Measurements from ENCODE around the gene ATG5. TPM values are rescaled to one million over a fixed set of nuclear protein-coding genes. Genes with fewer than 3 reads are reported as not detected.
A peak's percentile ranks its signal among the peaks of the same experiment; 100 is the strongest.

Gene ATG5
- total RNA-seq, 2 donors from 2014 or later: 28.4 to 30.1 TPM

DNA sequence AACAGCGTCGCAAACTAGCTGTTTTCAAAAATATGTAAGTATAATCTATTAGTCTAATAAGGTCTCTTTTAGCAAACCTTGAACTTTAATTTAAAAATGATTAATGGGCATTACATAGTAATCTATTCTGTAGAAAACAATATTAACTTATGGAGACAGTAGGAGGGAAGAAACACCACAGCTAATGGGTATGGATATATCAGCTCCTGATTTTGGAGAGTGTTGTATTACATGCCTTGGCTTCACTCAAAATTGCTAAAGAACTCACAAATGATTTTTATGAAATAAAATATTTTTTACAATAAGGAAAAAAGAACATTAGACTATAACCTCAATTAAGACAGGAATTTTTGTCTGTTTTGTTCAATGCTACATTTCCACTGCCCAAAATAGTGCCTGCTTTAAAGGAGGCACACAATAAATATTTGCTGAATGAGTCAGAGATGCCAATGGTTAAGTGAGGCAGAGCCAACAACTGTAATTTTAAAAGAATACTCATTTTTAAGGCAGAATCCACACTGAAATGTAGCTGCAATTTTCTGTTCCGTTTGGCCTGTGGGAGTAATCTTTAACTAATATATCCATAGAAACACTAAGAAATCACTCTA, 15.7 kb downstream of the ATG5 start:
- peaks cover 20 to 25% of the 10 kb centered on the region in 2 donors for H3K4me1 ChIP-seq (ENCODE audit: control insufficient read depth in 1 of 2, low read depth in 2 of 2)
- no peaks in the 10 kb centered on the region for H3K9me3 ChIP-seq
- no peaks in the 10 kb centered on the region for H3K27me3 ChIP-seq (replicated peaks; ENCODE audit: insufficient read depth)
- TF ChIP-seq, protein P1, sequence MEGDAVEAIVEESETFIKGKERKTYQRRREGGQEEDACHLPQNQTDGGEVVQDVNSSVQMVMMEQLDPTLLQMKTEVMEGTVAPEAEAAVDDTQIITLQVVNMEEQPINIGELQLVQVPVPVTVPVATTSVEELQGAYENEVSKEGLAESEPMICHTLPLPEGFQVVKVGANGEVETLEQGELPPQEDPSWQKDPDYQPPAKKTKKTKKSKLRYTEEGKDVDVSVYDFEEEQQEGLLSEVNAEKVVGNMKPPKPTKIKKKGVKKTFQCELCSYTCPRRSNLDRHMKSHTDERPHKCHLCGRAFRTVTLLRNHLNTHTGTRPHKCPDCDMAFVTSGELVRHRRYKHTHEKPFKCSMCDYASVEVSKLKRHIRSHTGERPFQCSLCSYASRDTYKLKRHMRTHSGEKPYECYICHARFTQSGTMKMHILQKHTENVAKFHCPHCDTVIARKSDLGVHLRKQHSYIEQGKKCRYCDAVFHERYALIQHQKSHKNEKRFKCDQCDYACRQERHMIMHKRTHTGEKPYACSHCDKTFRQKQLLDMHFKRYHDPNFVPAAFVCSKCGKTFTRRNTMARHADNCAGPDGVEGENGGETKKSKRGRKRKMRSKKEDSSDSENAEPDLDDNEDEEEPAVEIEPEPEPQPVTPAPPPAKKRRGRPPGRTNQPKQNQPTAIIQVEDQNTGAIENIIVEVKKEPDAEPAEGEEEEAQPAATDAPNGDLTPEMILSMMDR (IDR thresholded peaks at IDR 0.05): no peak
- H3K4me3 ChIP-seq: peak overlapping the region; percentile 34
- no peak for ATAC-seq (ENCODE audit: insufficient number of reproducible peaks, low FRiP score, low read depth)
- peak overlapping the region in 1 of 2 donors; percentile 65 for H3K27ac ChIP-seq
- DNase-seq (ENCODE audit: low spot score): no peak
- H3K36me3 ChIP-seq: peaks cover 2% of the 10 kb centered on the region

DNA sequence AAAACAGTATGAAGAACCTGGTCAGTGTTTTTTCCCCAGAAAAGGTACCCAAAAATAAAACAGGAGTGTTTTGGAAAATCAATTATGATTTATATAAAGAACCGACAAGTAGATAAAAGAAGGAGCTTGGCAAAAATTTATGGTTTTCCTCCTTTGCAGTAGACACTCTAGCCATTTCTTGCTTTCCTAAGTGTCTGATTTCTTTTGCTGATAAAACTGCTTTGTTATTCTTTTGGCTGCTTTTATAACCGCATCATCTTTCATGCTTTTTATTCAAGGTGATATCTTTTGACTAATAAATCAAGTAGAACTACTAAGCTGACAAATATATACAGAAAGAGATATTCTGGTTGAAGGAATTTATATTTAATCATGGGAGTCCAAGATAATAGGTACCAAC, 16.6 kb downstream of the ATG5 start:
- Histone ChIP-seq H3K4me1 (ENCODE audit: control insufficient read depth in 1 of 2, low read depth in 2 of 2) (peaks cover 20 to 25% of the 10 kb centered on the region in 2 donors), H3K4me3 (no peak overlapping the region), H3K27ac (peak overlapping the region in 1 of 2 donors; percentile 65), H3K27me3 (replicated peaks; ENCODE audit: insufficient read depth) (no peaks in the 10 kb centered on the region), H3K36me3 (no peaks in the 10 kb centered on the region), H3K9me3 (no peaks in the 10 kb centered on the region)
- ATAC-seq (ENCODE audit: insufficient number of reproducible peaks, low FRiP score, low read depth) (no peak), DNase-seq (ENCODE audit: low spot score) (no peak)
- TF ChIP-seq, protein P1 (IDR thresholded peaks at IDR 0.05): no peak

DNA sequence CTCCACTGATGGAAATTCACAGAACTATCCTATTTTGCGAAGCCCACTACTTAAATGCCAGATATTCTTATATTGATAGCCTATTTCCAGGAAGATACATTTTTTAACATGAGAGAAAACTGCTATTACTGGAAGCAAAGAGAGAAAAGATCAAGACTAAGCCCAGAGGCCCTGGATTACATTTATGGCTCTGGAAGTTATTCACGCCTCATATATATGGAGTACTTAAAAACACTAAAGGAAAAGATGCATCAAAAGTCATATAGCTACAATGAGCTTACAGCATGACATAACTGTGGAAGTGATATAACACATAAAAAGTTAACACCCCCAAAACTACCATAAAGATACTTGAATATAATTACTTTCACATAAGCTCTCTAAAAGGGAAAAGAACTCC, 19.8 kb downstream of the ATG5 start:
- Histone ChIP-seq H3K9me3 (no peaks in the 10 kb centered on the region), H3K4me1 (ENCODE audit: control insufficient read depth in 1 of 2, low read depth in 2 of 2) (peaks cover 19 to 20% of the 10 kb centered on the region in 2 donors), H3K27me3 (replicated peaks; ENCODE audit: insufficient read depth) (no peaks in the 10 kb centered on the region), H3K27ac (no peak overlapping the region), H3K4me3 (no peak overlapping the region), H3K36me3 (no peaks in the 10 kb centered on the region)
- TF ChIP-seq, protein P1 (IDR thresholded peaks at IDR 0.05): no peak
- DNase-seq (ENCODE audit: low spot score) (no peak), ATAC-seq (ENCODE audit: insufficient number of reproducible peaks, low FRiP score, low read depth) (no peak)

DNA sequence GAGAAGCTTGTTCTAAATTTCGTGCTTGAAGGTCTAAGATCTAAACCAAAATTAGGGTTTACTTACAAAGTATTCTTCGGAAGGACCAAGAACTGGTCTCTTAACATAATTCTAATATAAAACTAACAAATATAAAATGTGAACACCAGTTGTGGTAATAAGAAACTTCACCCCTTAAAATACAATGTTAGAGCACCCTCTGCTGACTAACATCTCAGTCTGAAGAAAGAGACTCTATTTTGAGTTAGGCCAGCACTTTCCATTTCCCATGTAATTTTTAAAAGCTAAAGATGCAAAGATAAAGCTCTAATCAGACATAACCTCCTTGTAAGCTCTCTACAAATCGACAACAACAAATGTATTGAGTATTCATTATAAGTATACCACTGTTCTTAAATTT, 24.6 kb downstream of the ATG5 start:
- no peak overlapping the region for H3K4me3 ChIP-seq
- TF ChIP-seq, protein P1 (IDR thresholded peaks at IDR 0.05): peak; percentile 31
- DNase-seq (ENCODE audit: low spot score) (no peak), ATAC-seq (ENCODE audit: insufficient number of reproducible peaks, low FRiP score, low read depth) (no peak)
- H3K27me3 ChIP-seq (replicated peaks; ENCODE audit: insufficient read depth): no peaks in the 10 kb centered on the region
- peaks cover 0 to 2% of the 10 kb centered on the region in 2 donors for H3K4me1 ChIP-seq (ENCODE audit: control insufficient read depth in 1 of 2, low read depth in 2 of 2)
- H3K36me3 ChIP-seq: no peaks in the 10 kb centered on the region
- no peak overlapping the region for H3K27ac ChIP-seq
- H3K9me3 ChIP-seq: no peaks in the 10 kb centered on the region

DNA sequence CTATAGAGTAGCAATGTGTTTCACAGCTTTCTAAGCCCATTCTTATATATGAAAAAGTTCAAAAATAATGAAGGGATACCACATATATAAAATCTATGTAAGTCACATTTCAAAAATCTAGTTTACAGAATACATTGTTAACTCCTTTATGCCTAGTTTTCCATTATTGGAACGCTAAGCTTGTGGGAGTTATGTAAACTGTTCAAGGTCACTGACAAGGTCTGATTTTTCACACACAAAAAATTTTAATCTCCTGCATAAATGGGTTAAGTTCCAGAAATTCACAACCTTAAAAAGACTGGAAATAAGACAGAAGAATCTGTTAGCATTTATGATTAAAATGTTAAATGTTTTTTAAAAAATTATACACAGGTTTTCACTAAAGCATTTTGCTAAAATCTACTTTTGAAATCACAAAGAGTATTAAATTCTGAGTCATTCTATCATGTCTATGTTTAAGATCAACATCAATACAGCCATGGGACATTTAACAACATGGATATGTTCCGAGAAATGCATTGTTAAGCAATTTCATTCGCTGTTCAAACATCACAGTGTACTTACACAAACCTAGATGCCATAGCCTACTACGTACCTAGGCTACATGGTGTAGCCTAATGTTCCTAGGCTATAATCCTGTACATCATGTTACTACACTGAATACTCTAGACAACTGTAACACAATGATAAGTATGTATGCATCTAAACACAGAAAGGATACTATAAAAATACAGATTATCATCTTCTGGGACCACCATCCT, 25.4 kb downstream of the ATG5 start:
- DNase-seq (ENCODE audit: low spot score) (no peak), ATAC-seq (ENCODE audit: insufficient number of reproducible peaks, low FRiP score, low read depth) (no peak)
- no peaks in the 10 kb centered on the region for H3K9me3 ChIP-seq
- no peaks in the 10 kb centered on the region for H3K36me3 ChIP-seq
- TF ChIP-seq, protein P1 (IDR thresholded peaks at IDR 0.05): no peak
- H3K27me3 ChIP-seq (replicated peaks; ENCODE audit: insufficient read depth): no peaks in the 10 kb centered on the region
- no peak overlapping the region for H3K27ac ChIP-seq
- H3K4me3 ChIP-seq: no peak overlapping the region
- peaks cover 0 to 2% of the 10 kb centered on the region in 2 donors for H3K4me1 ChIP-seq (ENCODE audit: control insufficient read depth in 1 of 2, low read depth in 2 of 2)
